ENCODE measurements around the gene GLI2.

Gene GLI2

DNA sequence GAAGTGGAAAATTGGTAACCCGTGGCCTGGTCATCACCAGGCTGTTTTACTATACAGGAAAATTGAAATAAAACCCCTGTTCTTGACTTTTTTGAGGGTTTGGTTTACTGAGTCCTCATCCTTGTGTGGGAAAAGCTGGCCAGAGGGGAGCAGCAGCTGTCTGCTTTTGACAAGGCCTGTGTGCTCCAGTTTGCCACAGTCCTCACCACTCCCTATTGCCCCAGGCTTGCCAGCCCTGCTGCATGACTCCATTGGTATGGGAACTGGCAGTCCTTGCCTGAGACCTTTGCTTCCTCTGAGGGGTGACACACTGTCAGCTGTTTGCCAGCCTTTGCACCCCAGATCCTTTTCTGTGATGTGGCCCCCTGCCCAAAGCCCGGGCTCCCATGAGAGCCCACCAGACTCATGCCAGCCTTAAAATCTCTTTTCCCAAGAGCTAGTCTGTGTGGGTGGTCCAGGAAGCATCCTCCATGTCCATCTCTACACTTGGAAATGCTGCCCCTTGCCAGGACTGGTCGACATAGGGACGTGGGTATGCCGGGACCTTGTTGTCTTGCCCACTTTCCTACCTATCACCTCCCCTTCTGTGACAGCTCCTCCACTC is 39.0 kb downstream of the GLI2 start:
- no peaks in the 10 kb centered on the region for H3K4me1 Mint-ChIP-seq
- H3K36me3 Mint-ChIP-seq (ENCODE audit: insufficient read depth) = no peaks in the 10 kb centered on the region
- ATAC-seq (replicated peaks; ENCODE audit: extremely low read depth, poor library complexity, severe bottlenecking) (no peak), DNase-seq (ENCODE audit: low spot score in 2 of 2) (no peak)
- H3K27me3 Mint-ChIP-seq = no peaks in the 10 kb centered on the region
- H3K27ac Mint-ChIP-seq (ENCODE audit: low read depth) = no peak overlapping the region
- no peaks in the 10 kb centered on the region for H3K9me3 Mint-ChIP-seq
- H3K4me3 Mint-ChIP-seq = no peak overlapping the region

DNA sequence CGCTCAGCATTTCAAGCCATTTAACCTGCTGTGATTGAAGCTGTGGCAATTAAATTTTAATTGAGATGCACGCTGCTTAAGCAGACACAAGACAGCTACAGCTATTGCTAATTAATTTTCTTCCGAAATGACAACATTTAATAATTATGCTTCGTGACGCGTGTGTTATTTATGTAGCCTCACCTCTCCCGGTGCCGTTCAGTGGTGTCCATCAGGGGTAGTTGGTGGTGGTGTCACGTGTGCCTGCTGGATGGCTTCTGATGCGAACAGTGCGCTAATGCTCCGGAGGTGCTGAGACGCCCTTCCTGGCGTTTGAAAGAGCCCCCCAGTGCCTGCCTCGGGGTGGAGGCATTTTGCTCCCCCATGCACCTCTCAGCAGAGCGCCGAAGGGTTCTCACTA is 39.5 kb downstream of the GLI2 start:
- DNase-seq (ENCODE audit: low spot score in 2 of 2) (no peak), ATAC-seq (replicated peaks; ENCODE audit: extremely low read depth, poor library complexity, severe bottlenecking) (no peak)
- no peak overlapping the region for H3K4me3 Mint-ChIP-seq
- H3K27me3 Mint-ChIP-seq = no peaks in the 10 kb centered on the region
- H3K4me1 Mint-ChIP-seq = no peaks in the 10 kb centered on the region
- no peak overlapping the region for H3K27ac Mint-ChIP-seq (ENCODE audit: low read depth)
- no peaks in the 10 kb centered on the region for H3K36me3 Mint-ChIP-seq (ENCODE audit: insufficient read depth)
- H3K9me3 Mint-ChIP-seq = no peaks in the 10 kb centered on the region

GRCh38 chr2:120775801-120776589 is 40.3 kb downstream of the GLI2 start:
- Mint-ChIP-seq H3K4me1 (no peaks in the 10 kb centered on the region), H3K4me3 (no peak overlapping the region), H3K27ac (ENCODE audit: low read depth) (no peak overlapping the region), H3K27me3 (no peaks in the 10 kb centered on the region), H3K36me3 (ENCODE audit: insufficient read depth) (no peaks in the 10 kb centered on the region), H3K9me3 (no peaks in the 10 kb centered on the region)
- ATAC-seq (replicated peaks; ENCODE audit: extremely low read depth, poor library complexity, severe bottlenecking) (no peak), DNase-seq (ENCODE audit: low spot score in 2 of 2) (no peak)

GRCh38 chr2:120776649-120777048 is 41.0 kb downstream of the GLI2 start:
- Mint-ChIP-seq H3K27ac (ENCODE audit: low read depth) (no peak overlapping the region), H3K4me3 (no peak overlapping the region), H3K9me3 (no peaks in the 10 kb centered on the region), H3K36me3 (ENCODE audit: insufficient read depth) (no peaks in the 10 kb centered on the region), H3K4me1 (no peaks in the 10 kb centered on the region), H3K27me3 (no peaks in the 10 kb centered on the region)
- DNase-seq (ENCODE audit: low spot score in 2 of 2) (no peak), ATAC-seq (replicated peaks; ENCODE audit: extremely low read depth, poor library complexity, severe bottlenecking) (no peak)

GRCh38 chr2:120777170-120777751 is 41.6 kb downstream of the GLI2 start:
- no peaks in the 10 kb centered on the region for H3K36me3 Mint-ChIP-seq (ENCODE audit: insufficient read depth)
- no peaks in the 10 kb centered on the region for H3K27me3 Mint-ChIP-seq
- DNase-seq (ENCODE audit: low spot score in 2 of 2) (no peak), ATAC-seq (replicated peaks; ENCODE audit: extremely low read depth, poor library complexity, severe bottlenecking) (no peak)
- H3K9me3 Mint-ChIP-seq = no peaks in the 10 kb centered on the region
- no peak overlapping the region for H3K27ac Mint-ChIP-seq (ENCODE audit: low read depth)
- H3K4me1 Mint-ChIP-seq = no peaks in the 10 kb centered on the region
- no peak overlapping the region for H3K4me3 Mint-ChIP-seq

GRCh38 chr2:120777787-120778186 is 42.1 kb downstream of the GLI2 start:
- no peak for ATAC-seq (replicated peaks; ENCODE audit: extremely low read depth, poor library complexity, severe bottlenecking)
- Mint-ChIP-seq H3K4me3 (no peak overlapping the region), H3K4me1 (no peaks in the 10 kb centered on the region), H3K27ac (ENCODE audit: low read depth) (no peak overlapping the region), H3K36me3 (ENCODE audit: insufficient read depth) (no peaks in the 10 kb centered on the region), H3K9me3 (no peaks in the 10 kb centered on the region), H3K27me3 (no peaks in the 10 kb centered on the region)
- no peak for DNase-seq (ENCODE audit: low spot score in 2 of 2)

DNA sequence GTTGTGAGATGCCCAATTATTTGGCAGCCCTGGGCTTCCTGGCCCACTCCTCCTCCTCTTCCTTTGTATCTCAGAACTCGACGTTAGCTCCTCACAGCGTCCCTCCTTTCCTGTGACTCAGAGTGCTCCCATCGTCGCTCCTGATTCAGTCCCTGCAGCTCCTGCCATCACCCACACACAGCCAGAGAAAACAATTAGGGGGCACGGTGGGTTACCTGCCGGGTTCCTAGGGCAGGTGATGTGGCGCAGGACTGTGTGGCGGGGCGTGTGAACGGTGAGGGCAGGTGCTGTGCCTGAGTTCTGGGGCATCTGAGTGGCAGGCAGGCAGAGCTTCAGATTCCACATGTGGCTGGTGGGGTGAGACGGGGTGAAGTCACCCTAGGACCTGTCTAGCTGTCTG is 42.6 kb downstream of the GLI2 start:
- ATAC-seq (replicated peaks; ENCODE audit: extremely low read depth, poor library complexity, severe bottlenecking) = no peak
- Mint-ChIP-seq H3K27me3 (no peaks in the 10 kb centered on the region), H3K27ac (ENCODE audit: low read depth) (no peak overlapping the region), H3K4me1 (no peaks in the 10 kb centered on the region), H3K4me3 (no peak overlapping the region), H3K36me3 (ENCODE audit: insufficient read depth) (no peaks in the 10 kb centered on the region), H3K9me3 (no peaks in the 10 kb centered on the region)
- no peak for DNase-seq (ENCODE audit: low spot score in 2 of 2)

GRCh38 chr2:120779781-120780283 is 44.2 kb downstream of the GLI2 start:
- H3K4me1 Mint-ChIP-seq = no peaks in the 10 kb centered on the region
- no peak for ATAC-seq (replicated peaks; ENCODE audit: extremely low read depth, poor library complexity, severe bottlenecking)
- H3K9me3 Mint-ChIP-seq = no peaks in the 10 kb centered on the region
- DNase-seq (ENCODE audit: low spot score in 2 of 2) = no peak
- H3K27me3 Mint-ChIP-seq = no peaks in the 10 kb centered on the region
- H3K27ac Mint-ChIP-seq (ENCODE audit: low read depth) = no peak overlapping the region
- H3K4me3 Mint-ChIP-seq = no peak overlapping the region
- no peaks in the 10 kb centered on the region for H3K36me3 Mint-ChIP-seq (ENCODE audit: insufficient read depth)

GRCh38 chr2:120780402-120780801 is 44.7 kb downstream of the GLI2 start:
- Mint-ChIP-seq H3K36me3 (ENCODE audit: insufficient read depth) (no peaks in the 10 kb centered on the region), H3K4me3 (no peak overlapping the region), H3K4me1 (no peaks in the 10 kb centered on the region), H3K9me3 (no peaks in the 10 kb centered on the region), H3K27me3 (no peaks in the 10 kb centered on the region), H3K27ac (ENCODE audit: low read depth) (no peak overlapping the region)
- DNase-seq (ENCODE audit: low spot score in 2 of 2) = no peak
- ATAC-seq (replicated peaks; ENCODE audit: extremely low read depth, poor library complexity, severe bottlenecking) = no peak

GRCh38 chr2:120783371-120783791 is 47.7 kb downstream of the GLI2 start:
- H3K4me3 Mint-ChIP-seq = no peak overlapping the region
- H3K27ac Mint-ChIP-seq (ENCODE audit: low read depth) = no peak overlapping the region
- no peaks in the 10 kb centered on the region for H3K36me3 Mint-ChIP-seq (ENCODE audit: insufficient read depth)
- H3K9me3 Mint-ChIP-seq = no peaks in the 10 kb centered on the region
- no peaks in the 10 kb centered on the region for H3K4me1 Mint-ChIP-seq
- no peak for ATAC-seq (replicated peaks; ENCODE audit: extremely low read depth, poor library complexity, severe bottlenecking)
- DNase-seq (ENCODE audit: low spot score in 2 of 2) = no peak
- no peaks in the 10 kb centered on the region for H3K27me3 Mint-ChIP-seq

DNA sequence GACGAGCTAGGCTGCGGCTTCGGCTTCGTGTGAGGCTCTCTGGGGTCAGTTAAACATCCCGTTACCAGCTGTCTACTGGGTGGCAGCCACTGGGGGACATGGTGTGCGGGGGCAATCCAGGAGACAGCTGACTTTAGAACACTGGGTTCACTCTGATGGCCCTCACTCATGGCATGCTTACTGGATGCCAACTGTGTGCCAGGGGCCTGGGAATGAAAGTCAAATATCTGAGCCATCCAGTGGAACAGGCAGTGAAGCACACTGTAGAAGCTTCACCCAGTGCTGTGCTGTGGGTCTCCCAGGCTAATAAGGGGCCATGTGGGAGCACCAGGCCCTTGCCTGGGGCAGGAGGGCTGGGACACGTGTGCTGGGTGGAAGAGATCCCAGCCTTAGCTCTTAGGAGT is 48.3 kb downstream of the GLI2 start:
- Mint-ChIP-seq H3K9me3 (no peaks in the 10 kb centered on the region), H3K4me1 (no peaks in the 10 kb centered on the region), H3K27me3 (no peaks in the 10 kb centered on the region), H3K4me3 (no peak overlapping the region), H3K36me3 (ENCODE audit: insufficient read depth) (no peaks in the 10 kb centered on the region), H3K27ac (ENCODE audit: low read depth) (no peak overlapping the region)
- no peak for ATAC-seq (replicated peaks; ENCODE audit: extremely low read depth, poor library complexity, severe bottlenecking)
- DNase-seq (ENCODE audit: low spot score in 2 of 2) = no peak

All from central memory CD8-positive, alpha-beta T cell (primary cell).